ENCODE data around the gene KLHDC10.
"Not testable (repeated sequence)": the region's sequence is repeated elsewhere in the genome, so short reads cannot be mapped to it uniquely, and the experiment has no call there.

KLHDC10 gene

DNA sequence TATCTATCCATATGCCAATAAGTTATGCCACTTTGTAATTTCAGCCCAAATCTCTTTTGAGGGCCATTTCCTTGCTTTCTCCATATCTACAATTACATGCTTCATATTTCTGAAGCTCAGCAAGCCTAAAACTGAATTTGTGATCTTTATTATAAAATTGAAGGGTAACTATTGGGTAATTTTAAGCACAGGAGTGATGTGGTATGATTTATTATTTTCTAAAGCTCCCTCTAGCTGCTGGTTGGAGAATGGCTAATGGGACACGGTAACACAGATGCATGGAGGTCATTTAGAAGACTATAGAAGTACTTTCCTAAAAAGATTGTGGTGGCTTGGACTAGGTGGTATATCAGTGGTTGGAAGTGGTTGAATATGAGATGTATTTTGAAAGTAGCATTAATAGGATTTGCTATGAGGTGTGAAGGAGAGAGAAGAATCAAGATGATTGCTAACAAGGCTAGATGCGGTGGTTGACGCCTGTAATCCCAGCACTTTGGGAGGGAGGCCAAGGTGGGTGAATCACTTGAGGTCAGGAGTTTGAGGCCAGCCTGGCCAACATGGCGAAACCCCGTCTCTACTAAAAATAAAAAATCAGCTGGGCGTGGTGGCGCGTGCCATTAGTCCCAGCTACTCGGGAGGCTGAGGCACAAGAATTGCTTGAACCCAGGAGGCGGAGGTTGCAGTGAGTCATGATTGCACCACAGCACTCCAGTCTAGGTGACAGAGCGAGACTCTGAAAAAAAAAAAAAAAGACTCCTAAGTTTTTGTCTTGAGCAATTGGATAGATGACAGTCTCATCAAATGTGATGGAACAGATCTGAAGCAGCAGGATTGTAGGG lies 13.9 kb downstream of the KLHDC10 start:
- no peak overlapping the region for H3K4me3 ChIP-seq (replicated peaks; ENCODE audit: low read depth, low read length)
- TF ChIP-seq, protein P1, sequence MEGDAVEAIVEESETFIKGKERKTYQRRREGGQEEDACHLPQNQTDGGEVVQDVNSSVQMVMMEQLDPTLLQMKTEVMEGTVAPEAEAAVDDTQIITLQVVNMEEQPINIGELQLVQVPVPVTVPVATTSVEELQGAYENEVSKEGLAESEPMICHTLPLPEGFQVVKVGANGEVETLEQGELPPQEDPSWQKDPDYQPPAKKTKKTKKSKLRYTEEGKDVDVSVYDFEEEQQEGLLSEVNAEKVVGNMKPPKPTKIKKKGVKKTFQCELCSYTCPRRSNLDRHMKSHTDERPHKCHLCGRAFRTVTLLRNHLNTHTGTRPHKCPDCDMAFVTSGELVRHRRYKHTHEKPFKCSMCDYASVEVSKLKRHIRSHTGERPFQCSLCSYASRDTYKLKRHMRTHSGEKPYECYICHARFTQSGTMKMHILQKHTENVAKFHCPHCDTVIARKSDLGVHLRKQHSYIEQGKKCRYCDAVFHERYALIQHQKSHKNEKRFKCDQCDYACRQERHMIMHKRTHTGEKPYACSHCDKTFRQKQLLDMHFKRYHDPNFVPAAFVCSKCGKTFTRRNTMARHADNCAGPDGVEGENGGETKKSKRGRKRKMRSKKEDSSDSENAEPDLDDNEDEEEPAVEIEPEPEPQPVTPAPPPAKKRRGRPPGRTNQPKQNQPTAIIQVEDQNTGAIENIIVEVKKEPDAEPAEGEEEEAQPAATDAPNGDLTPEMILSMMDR (IDR thresholded peaks at IDR 0.05; ENCODE audit: low read length, missing control alignments): peak; percentile 52
- peak; percentile 24 for DNase-seq (ENCODE audit: low read depth)

DNA sequence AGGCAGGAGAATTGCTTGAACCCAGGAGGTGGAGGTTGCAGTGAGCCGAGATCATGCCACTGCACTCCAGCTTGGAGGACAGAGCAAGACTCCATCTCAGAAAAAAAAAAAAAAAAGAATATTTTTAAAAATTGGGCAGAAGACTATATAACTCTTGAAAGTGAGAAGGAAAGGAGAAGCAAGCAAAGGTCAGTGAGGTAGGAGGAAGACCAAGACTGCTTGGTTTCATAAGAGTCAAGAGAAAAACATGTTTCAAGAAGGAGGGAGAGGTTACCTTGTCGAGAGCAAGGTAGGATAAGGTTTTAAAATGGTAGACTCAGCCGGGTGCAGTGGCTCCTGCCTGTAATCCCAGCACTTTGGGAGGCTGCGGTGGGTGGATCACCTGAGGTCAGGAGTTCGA lies 14.9 kb downstream of the KLHDC10 start:
- not testable (repeated sequence) for H3K4me3 ChIP-seq (replicated peaks; ENCODE audit: low read depth, low read length); DNase-seq (ENCODE audit: low read depth)

DNA sequence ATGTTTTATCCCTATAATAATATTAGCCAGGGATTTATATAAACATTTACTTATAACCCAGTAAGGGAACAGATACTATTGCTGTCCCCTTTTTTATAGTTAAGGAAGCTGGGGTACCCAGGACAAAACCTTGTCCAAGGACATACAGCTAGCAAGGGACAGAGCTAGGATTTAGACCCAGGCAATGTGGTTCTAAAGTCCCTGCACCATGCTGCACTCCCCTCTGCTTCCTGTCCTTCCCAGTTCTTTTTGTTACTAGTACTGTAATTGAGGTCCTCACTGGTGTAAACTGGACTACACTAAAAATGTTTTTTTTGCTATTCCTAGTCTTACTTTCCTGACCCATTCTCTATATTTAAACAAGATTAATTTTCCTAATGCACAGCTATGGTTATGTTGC lies 16.6 kb downstream of the KLHDC10 start:
- DNase-seq (ENCODE audit: low read depth): no peak
- TF ChIP-seq, protein P1 (IDR thresholded peaks at IDR 0.05; ENCODE audit: low read length, missing control alignments): no peak
- no peak overlapping the region for H3K4me3 ChIP-seq (replicated peaks; ENCODE audit: low read depth, low read length)

GRCh38 chr7:130087364-130087763 lies 17.0 kb downstream of the KLHDC10 start:
- TF ChIP-seq, protein P1 (IDR thresholded peaks at IDR 0.05; ENCODE audit: low read length, missing control alignments): no peak
- no peak overlapping the region for H3K4me3 ChIP-seq (replicated peaks; ENCODE audit: low read depth, low read length)
- peak; percentile 26 for DNase-seq (ENCODE audit: low read depth)

- H3K4me3 ChIP-seq (replicated peaks; ENCODE audit: low read depth, low read length): no peak overlapping the region
- no peak for DNase-seq (ENCODE audit: low read depth)
- TF ChIP-seq, protein P1 (IDR thresholded peaks at IDR 0.05; ENCODE audit: low read length, missing control alignments): no peak
These were observed 20.6 kb downstream of the KLHDC10 start for GRCh38 chr7:130090745-130091532.

DNA sequence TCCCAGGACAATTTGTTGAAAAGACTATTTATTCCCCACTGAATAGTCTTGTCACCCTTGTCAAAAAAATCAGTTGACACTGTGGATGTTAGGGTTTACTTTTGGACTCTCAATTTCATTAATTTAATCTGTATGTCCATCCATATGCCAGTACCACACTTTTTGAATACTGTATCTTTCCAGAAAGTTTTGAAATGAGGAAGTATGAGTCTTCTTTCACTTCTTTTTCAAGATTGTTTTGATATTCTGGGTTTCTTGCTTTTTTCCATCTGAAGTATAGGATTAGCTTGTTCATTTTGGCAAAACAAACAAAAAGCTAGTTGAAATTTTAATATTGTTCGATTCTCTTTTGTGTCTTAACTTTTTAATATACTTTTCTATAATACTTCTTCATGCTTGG lies 21.7 kb downstream of the KLHDC10 start:
- DNase-seq (ENCODE audit: low read depth): no peak
- H3K4me3 ChIP-seq (replicated peaks; ENCODE audit: low read depth, low read length): no peak overlapping the region
- TF ChIP-seq, protein P1 (IDR thresholded peaks at IDR 0.05; ENCODE audit: low read length, missing control alignments): no peak

- no peak overlapping the region for H3K4me3 ChIP-seq (replicated peaks; ENCODE audit: low read depth, low read length)
- TF ChIP-seq, protein P1 (IDR thresholded peaks at IDR 0.05; ENCODE audit: low read length, missing control alignments): no peak
- DNase-seq (ENCODE audit: low read depth): no peak
These were observed 22.3 kb downstream of the KLHDC10 start for GRCh38 chr7:130092598-130092997.

Data from fibroblast of pulmonary artery (primary cell).